Gastrocnemius medialis (tissue), 4 donors: Measurements from ENCODE around the gene CALN1.

Source experiments
- POLR2A ChIP-seq, 2 donors: fragments of 450-650 bp; IDR thresholded peaks; one replicate each; pipeline ENCODE4 v1.6.1; 2017; ENCODE audit warnings: antibody characterized with exemption in 2 of 2, mild to moderate bottlenecking in 2 of 2, moderate library complexity in 2 of 2
- TF ChIP-seq, protein P1 (sequence below), 5 experiments: fragments of 450-650 bp in 3 of 5; fragments of 200-600 bp in 2 of 5; sonication (generic) in 2 of 5; IDR thresholded peaks in 4 of 5; conservative IDR thresholded peaks in 1 of 5; 1 replicate in 4 of 5; 2 replicates in 1 of 5; pipeline ENCODE4 v1.5.1; 2016 to 2019; ENCODE audit warnings: antibody characterized with exemption in 5 of 5, mild to moderate bottlenecking in 3 of 5, moderate library complexity in 3 of 5

DNA sequence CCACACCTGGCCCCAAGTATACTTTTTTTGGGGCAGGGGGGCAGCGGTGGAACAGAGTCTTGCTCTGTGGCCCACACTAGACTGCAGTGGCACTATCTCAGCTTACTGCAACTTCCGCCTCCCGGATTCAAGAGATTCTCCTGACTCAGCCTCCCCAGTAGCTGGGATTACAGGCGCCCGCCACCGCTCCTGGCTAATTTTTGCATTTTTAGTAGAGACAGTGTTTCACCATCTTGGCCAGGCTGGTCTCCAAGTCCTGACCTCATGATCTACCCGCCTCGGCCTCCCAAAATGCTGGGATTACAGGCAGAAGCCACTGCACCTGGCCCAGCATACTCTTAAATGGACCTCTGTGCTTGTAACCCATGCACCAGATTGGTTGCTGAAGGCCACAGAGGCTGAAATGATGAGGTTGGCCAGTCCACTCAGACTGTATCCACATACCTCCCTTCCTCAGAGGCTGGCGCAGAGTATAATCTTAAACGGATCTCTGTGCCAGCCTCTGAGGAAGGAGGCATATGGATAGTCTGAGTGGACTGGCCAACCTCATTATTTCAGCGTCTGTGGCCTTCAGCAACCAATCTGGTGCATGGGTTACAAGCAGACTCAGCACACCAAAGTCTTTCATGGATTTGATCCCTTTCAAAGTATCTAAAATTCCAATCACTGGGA, 3.0 kb downstream of the CALN1 start:
- TF ChIP-seq, protein P1, sequence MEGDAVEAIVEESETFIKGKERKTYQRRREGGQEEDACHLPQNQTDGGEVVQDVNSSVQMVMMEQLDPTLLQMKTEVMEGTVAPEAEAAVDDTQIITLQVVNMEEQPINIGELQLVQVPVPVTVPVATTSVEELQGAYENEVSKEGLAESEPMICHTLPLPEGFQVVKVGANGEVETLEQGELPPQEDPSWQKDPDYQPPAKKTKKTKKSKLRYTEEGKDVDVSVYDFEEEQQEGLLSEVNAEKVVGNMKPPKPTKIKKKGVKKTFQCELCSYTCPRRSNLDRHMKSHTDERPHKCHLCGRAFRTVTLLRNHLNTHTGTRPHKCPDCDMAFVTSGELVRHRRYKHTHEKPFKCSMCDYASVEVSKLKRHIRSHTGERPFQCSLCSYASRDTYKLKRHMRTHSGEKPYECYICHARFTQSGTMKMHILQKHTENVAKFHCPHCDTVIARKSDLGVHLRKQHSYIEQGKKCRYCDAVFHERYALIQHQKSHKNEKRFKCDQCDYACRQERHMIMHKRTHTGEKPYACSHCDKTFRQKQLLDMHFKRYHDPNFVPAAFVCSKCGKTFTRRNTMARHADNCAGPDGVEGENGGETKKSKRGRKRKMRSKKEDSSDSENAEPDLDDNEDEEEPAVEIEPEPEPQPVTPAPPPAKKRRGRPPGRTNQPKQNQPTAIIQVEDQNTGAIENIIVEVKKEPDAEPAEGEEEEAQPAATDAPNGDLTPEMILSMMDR (IDR thresholded peaks at IDR 0.05 in 4 of 5, conservative IDR thresholded peaks at IDR 0.05 in 1 of 5): no peak
- no peak for TF ChIP-seq POLR2A (IDR thresholded peaks at IDR 0.05)
